Thyroid gland (tissue), 4 donors: ENCODE data around the gene F11R. TPM values are rescaled to one million over a fixed set of nuclear protein-coding genes. Genes with fewer than 3 reads are reported as not detected.

Experiments used
- DNase-seq, 2 donors: peaks; one replicate each; pipeline ENCODE4 v3.0.0-alpha.2; 2019
- H3K27ac ChIP-seq, 3 donors: fragments of 200-600 bp; sonication (generic); 1 replicate in 2 of 3; 2 replicates in 1 of 3; pipeline ENCODE4 v1.5.1; 2016 to 2019; ENCODE audit warnings: mild to moderate bottlenecking in 1 of 3, moderate library complexity in 1 of 3
- H3K27me3 ChIP-seq: fragments of 200-600 bp; sonication (generic); one replicate; pipeline ENCODE4 v1.5.1; 2019
- H3K36me3 ChIP-seq, 2 donors: fragments of 200-600 bp; sonication (generic); one replicate each; pipeline ENCODE4 v1.5.1; 2016 to 2019
- H3K4me1 ChIP-seq, 2 donors: fragments of 200-600 bp; sonication (generic); one replicate each; pipeline ENCODE4 v1.5.1; 2017 to 2019
- H3K4me3 ChIP-seq, 3 donors: fragments of 200-600 bp; sonication (generic); replicated peaks in 1 of 3; 1 replicate in 2 of 3; 2 replicates in 1 of 3; pipeline ENCODE4 v1.5.1; 2016; ENCODE audit warnings: mild to moderate bottlenecking in 1 of 3
- H3K9me3 ChIP-seq: fragments of 200-600 bp; sonication (generic); one replicate; pipeline ENCODE4 v1.5.1; 2017
- CTCF ChIP-seq, 6 experiments: fragments of 200-600 bp in 3 of 6; fragments of 450-650 bp in 3 of 6; sonication (generic) in 3 of 6; IDR thresholded peaks; one replicate each; pipeline ENCODE4 v1.5.1; 2016 to 2019; ENCODE audit warnings: antibody characterized with exemption in 6 of 6, mild to moderate bottlenecking in 2 of 6, inconsistent platforms in 1 of 6, moderate library complexity in 1 of 6
- POLR2A ChIP-seq, 2 donors: fragments of 450-650 bp; IDR thresholded peaks; one replicate each; pipeline ENCODE4 v1.6.1; 2017; ENCODE audit warnings: antibody characterized with exemption in 2 of 2, mild to moderate bottlenecking in 2 of 2, moderate library complexity in 1 of 2
- WGBS, 2 donors: methylation state at CpG; one replicate each; pipeline ENCODE4 v1.1.5; 2017; 5-methylcytosine and 5-hydroxymethylcytosine counted together
- intact Hi-C: fragments of 100-400 bp; cut with DNase I; formaldehyde crosslinking; loops from one replicate; pipeline ENCODE4 v1.15.1; 2023
- total RNA-seq, 4 donors: library from RNA; depleted of rRNA; stranded (reverse); fragments of >200 nt; gene quantifications; one replicate each; pipeline ENCODE4 v1.2.3, GENCODE V29; 2016

The F11R gene
- total RNA-seq, 4 donors from 2014 or later = 80.8 to 122 (median 98.3) TPM

- Histone ChIP-seq H3K27ac (no peak overlapping the region), H3K4me1 (peaks cover 9 to 17% of the 10 kb centered on the region in 2 donors), H3K4me3 (no peak overlapping the region), H3K27me3 (no peaks in the 10 kb centered on the region), H3K36me3 (peaks cover 0 to under 1% of the 10 kb centered on the region in 2 donors), H3K9me3 (no peaks in the 10 kb centered on the region)
- WGBS, 2 donors = 94 to 98% methylated on average over 13 to 14 of the region's 18 CpGs
- DNase-seq = no peak
- TF ChIP-seq POLR2A (IDR thresholded peaks at IDR 0.05) = no peak
- TF ChIP-seq CTCF (IDR thresholded peaks at IDR 0.05) = no peak
- intact Hi-C loops = loop anchor here (10.0 kb wide), 1 partner anchor 47 kb away; the partner anchor contains the start of gene KLHDC9
These were observed 26.8 kb upstream of the F11R start for GRCh38 chr1:161047436-161048420.

GRCh38 chr1:161046605-161047228 lies 25.8 kb upstream of the F11R start:
- DNase-seq = no peak
- H3K9me3 ChIP-seq = no peaks in the 10 kb centered on the region
- H3K4me1 ChIP-seq = peaks cover 9 to 17% of the 10 kb centered on the region in 2 donors
- peak overlapping the region; percentile 71 to 97 (median 97) for H3K27ac ChIP-seq
- H3K36me3 ChIP-seq = peaks cover 7 to 10% of the 10 kb centered on the region in 2 donors
- H3K27me3 ChIP-seq = no peaks in the 10 kb centered on the region
- 70 to 84% methylated on average over 2 of the region's 2 CpGs for WGBS, 2 donors
- H3K4me3 ChIP-seq = peak overlapping the region in 2 of 3 donors; percentile 29 to 89
- intact Hi-C loops = loop anchor here (10.0 kb wide), 1 partner anchor 48 kb away; the partner anchor contains the start of gene KLHDC9
- TF ChIP-seq POLR2A (IDR thresholded peaks at IDR 0.05) (no peak), CTCF (IDR thresholded peaks at IDR 0.05) (no peak)

GRCh38 chr1:161045736-161046604 lies 25.0 kb upstream of the F11R start, which contains the start of gene USF1:
TSS of gene USF1 (minus strand) at chr1:161045977. CDS start at chr1:161043275, 2,702 bp downstream.
- WGBS, 2 donors = 0% methylated on average over 29 of the region's 29 CpGs
- peak within 1 kb of the TSS; percentile 71 to 97 (median 97) for H3K27ac ChIP-seq
- no peak for TF ChIP-seq CTCF (IDR thresholded peaks at IDR 0.05)
- peak in 1 of 2 donors; percentile 92 for TF ChIP-seq POLR2A (IDR thresholded peaks at IDR 0.05)
- peaks cover 9 to 17% of the 10 kb centered on the region in 2 donors for H3K4me1 ChIP-seq
- peak; percentile 94 for DNase-seq
- H3K27me3 ChIP-seq = no peaks in the 10 kb centered on the region
- H3K36me3 ChIP-seq = peaks cover 14 to 18% of the 10 kb centered on the region in 2 donors
- H3K9me3 ChIP-seq = no peaks in the 10 kb centered on the region
- intact Hi-C loops = loop anchor here (10.0 kb wide), 1 partner anchor 49 kb away; the partner anchor contains the start of gene KLHDC9
- H3K4me3 ChIP-seq = peak within 1 kb of the TSS; percentile 29 to 91 (median 89)

GRCh38 chr1:161044908-161045735 lies 24.2 kb upstream of the F11R start:
- intact Hi-C loops = loop anchor here (5.0 to 10.0 kb wide), 2 partner anchors 43 to 50 kb away; partner anchors contain the start of gene KLHDC9
- 1% methylated on average over 19 to 23 of the region's 48 CpGs for WGBS, 2 donors
- H3K27ac ChIP-seq = peak overlapping the region; percentile 71 to 97 (median 97)

More at GRCh38 chr1:161044908-161045735, 24.2 kb upstream of the F11R start:
- peak; percentile 69 to 75 for DNase-seq
- TF ChIP-seq CTCF (IDR thresholded peaks at IDR 0.05) = no peak
- TF ChIP-seq POLR2A (IDR thresholded peaks at IDR 0.05) = peak in 1 of 2 donors; percentile 49
- Histone ChIP-seq H3K9me3 (no peaks in the 10 kb centered on the region), H3K4me3 (peak overlapping the region; percentile 29 to 91 (median 89)), H3K27me3 (no peaks in the 10 kb centered on the region), H3K4me1 (peaks cover 9 to 17% of the 10 kb centered on the region in 2 donors), H3K36me3 (peaks cover 23 to 26% of the 10 kb centered on the region in 2 donors)
